KOPT-K1 (cell line): ENCODE measurements around the gene G6PC3.

Experiments used
- H3K27ac ChIP-seq: fragments of 200-600 bp; sonication (generic); 2 replicates; pipeline ENCODE4 v1.5.1; 2016; ENCODE audit warnings: antibody characterized with exemption, mild to moderate bottlenecking, low read depth, low read length; ENCODE audit not compliant: poor library complexity, severe bottlenecking
- H3K36me3 ChIP-seq: fragments of 200-600 bp; sonication (generic); 2 replicates; pipeline ENCODE4 v1.5.1; 2017; ENCODE audit warnings: antibody characterized with exemption, mild to moderate bottlenecking, low read length, moderate library complexity; ENCODE audit not compliant: insufficient read depth
- H3K9me3 ChIP-seq: fragments of 200-600 bp; sonication (generic); 2 replicates; pipeline ENCODE4 v1.5.1; 2017; ENCODE audit warnings: antibody characterized with exemption, low read length, mild to moderate bottlenecking; ENCODE audit not compliant: insufficient read depth, poor library complexity, severe bottlenecking

G6PC3 gene

DNA sequence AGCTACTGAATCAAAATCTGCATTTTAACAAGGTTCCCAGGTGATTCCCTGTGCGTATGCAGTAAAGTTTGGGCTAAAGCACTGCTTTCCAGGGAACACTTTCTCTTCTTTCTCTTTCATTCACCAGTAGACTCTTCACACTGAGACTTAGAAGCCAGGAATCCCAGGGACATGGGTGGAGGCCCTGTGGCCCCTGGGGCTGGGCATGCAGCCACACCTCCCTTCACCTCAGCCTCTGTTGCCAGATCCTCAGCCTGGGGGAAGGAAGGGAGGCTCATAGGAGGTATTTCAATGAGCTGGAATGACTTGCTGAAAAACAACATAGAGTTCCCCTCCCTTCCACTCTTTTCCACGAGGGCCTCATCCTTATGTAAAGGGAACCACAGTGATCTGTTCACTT lies 1.2 kb downstream of the G6PC3 start:
- Histone ChIP-seq H3K36me3 (no peaks in the 10 kb centered on the region), H3K9me3 (no peaks in the 10 kb centered on the region), H3K27ac (no peak overlapping the region)

DNA sequence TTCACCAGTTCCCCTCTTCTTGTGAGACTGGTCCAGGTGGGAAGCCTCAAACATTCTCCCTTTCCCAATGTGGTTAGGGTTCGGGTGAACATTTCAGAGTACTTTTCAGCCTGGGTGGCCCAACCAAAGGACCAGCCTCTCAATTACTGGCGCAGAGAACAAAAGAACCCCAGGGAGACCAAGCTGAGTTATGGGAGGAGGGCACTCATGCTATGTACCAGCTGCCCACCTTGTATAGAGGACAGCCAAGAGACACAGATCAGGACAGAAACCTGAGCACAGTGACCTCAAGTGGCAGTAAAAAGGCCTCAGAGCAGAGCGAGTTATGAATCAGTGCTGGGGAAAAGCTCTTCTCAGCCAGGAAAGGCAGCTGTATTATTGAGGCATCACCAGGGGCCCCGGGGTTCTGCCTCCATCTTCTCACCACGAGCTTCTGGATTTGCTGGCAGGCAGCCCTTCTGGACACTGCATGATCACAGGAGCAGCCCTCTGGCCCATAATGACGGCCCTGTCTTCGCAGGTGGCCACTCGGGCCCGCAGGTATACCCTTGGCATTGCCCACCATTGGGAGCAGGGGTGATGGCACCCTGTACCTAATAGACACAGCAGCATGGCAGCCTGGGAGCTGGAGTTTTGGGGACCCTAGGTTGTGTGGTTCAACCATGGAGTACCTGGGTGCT lies 3.8 kb downstream of the G6PC3 start:
- H3K27ac ChIP-seq: no peak overlapping the region
- H3K9me3 ChIP-seq: no peaks in the 10 kb centered on the region
- no peaks in the 10 kb centered on the region; the same call in 1 of the 2 replicates for H3K36me3 ChIP-seq

DNA sequence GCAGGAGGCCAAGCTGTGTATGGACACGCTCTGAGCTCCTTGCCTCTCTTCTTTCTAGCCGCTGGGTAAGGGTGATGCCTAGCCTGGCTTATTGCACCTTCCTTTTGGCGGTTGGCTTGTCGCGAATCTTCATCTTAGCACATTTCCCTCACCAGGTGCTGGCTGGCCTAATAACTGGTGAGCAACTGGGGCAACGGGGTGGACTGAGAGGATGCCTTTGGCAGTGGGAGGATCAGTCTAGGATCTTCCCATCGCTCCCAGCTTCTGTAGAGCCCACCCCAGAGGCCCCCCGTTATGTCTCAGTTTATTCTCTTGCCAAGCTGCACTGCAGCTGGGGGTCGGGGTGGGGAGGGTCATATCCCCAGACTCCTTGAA lies 4.4 kb downstream of the G6PC3 start:
- no peaks in the 10 kb centered on the region; the same call in 1 of the 2 replicates for H3K36me3 ChIP-seq

DNA sequence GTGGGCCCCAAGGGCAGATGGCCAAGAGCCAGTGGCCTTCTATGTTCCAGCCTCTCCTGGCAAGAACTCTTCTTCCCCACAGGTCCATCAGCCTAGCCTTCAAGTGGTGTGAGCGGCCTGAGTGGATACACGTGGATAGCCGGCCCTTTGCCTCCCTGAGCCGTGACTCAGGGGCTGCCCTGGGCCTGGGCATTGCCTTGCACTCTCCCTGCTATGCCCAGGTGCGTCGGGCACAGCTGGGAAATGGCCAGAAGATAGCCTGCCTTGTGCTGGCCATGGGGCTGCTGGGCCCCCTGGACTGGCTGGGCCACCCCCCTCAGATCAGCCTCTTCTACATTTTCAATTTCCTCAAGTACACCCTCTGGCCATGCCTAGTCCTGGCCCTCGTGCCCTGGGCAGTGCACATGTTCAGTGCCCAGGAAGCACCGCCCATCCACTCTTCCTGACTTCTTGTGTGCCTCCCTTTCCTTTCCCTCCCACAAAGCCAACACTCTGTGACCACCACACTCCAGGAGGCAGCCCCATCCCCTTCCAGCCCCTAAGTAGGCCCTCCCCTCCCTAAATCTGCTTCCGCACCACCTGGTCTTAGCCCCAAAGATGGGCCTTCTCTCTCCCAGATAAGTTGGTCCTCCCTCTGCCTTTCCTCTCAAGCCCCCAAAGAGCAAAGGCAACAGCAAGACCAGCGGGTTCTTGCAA lies 5.2 kb downstream of the G6PC3 start:
- Histone ChIP-seq H3K9me3 (no peaks in the 10 kb centered on the region), H3K27ac (no peak overlapping the region), H3K36me3 (no peaks in the 10 kb centered on the region; the same call in 1 of the 2 replicates)

More for the DNA sequence above, 4.4 kb downstream of the G6PC3 start:
- Histone ChIP-seq H3K27ac (no peak overlapping the region), H3K9me3 (no peaks in the 10 kb centered on the region)

DNA sequence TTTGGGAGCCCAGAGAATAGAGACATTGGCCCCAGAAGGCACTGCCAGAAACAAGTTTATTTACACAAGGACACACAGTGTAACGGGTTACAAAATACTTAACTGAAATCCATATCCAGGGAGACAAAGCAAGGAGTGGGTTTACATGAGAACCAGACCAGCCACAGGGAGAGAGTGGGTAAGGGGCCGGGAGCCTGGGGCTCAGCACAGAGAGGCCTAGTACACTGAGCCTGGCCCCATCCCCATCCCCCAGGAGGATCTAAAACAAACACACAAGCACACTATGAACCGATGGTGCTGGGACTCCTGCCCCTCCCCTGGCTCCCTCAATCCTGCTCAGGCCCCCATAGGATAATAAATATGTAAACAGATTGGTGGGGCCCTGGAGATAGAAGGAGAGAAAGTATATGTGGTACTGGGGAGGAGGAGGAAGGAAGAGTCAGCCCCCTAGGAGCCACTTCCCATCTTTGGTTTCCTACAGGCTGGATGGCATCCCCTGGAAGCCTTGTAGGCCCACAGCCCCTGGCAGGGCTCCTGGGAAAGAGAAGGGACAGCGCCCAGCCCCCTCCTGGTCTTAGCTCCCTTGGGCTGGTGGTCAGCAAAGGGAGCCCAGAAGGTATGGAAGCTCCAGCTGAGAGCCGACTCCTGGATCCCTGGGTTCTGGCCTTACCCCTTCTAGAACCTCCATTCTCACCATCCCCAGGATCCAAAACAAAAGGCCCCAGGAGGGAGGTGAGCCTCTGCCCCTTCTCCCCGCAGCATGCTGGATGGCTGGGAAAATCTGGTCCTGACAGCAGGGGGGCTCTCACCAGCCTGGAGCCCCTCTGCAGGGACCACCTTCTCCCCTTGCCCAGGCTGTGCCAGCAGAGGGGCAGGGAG lies 6.4 kb downstream of the G6PC3 start:
- Histone ChIP-seq H3K36me3 (no peaks in the 10 kb centered on the region; the same call in 1 of the 2 replicates), H3K27ac (no peak overlapping the region), H3K9me3 (no peaks in the 10 kb centered on the region)

DNA sequence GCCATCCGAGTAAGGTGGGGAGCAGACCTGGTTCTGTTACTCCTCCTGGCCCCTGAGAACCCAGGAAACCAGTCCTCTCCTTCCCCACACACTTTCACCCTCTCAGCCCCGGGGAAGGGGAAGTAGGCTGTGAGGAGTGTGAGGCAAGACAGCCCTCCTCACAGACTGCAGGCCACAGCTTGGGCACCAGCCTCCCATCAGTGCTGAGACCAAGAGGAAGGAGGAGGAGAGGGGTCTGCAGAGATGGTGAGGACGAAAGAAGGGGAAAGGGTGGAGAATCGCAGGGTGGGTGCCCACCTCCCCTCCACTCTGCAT lies 7.0 kb downstream of the G6PC3 start:
- H3K27ac ChIP-seq: no peak overlapping the region
- H3K9me3 ChIP-seq: no peaks in the 10 kb centered on the region
- H3K36me3 ChIP-seq: no peaks in the 10 kb centered on the region; the same call in 1 of the 2 replicates

DNA sequence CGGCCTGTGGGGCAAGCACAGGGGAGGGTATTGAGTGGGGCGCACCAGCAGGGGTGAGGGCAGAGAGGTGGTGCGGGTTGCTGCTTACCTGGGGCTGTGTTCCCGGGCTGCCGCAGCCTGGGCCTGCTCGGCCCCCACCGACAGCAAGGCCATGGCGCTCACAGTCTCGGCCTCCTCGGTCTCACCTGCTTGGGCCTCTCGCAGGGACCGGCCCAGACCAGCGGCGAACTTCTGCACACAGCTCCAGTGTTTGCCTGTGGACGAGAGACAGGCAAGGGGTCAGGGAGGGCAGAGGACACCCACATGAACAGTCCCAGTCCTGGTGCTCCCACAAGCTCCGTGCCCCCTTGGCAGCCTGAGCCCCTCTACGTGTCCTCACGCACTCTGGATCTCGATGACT lies 7.9 kb downstream of the G6PC3 start:
- Histone ChIP-seq H3K27ac (no peak overlapping the region), H3K36me3 (no peaks in the 10 kb centered on the region; the same call in 1 of the 2 replicates), H3K9me3 (no peaks in the 10 kb centered on the region)

DNA sequence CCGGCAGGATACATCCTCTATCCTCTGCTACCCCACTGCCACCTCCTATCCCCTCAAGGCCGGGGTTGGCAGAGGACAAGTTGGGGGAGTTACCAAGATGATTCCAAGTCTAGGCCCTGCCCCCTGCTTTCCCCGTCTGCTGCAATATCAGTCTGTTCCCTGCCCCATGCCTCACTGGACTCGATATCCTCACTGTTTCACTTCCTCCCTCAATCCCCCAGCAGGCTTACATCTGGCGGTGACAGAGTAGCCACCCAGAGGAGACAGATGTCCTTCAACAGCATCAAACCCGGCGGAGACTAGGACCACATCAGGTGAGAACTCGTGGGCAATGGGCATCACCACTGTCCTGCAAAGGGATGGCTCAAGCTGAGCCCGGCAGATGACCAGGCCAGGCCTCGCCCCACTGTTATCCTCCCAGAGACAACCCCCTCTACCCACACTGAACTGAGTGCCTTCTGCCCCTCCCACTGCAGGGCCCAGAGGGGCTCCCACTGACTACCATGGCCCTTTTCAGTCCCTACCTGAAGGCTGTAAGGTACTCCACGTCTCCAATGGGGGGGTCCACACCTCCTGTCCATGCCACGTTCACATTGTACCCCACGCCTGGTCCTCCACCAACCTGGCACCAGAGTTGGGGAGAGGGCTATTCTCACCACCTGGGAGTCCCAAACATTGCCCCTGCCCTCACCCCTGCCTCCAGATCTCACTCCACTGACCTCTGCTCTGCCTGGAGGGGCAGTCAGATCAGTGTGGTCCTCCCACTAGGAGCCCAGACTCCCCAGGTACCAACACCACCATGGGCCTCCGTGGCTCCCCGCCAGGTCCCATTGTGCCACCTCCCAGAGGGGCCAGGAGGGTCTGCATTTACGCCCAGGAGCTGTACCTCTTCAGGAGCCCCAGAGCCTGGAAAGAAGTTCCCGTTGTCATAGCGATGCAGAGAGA lies 9.6 kb downstream of the G6PC3 start:
- H3K9me3 ChIP-seq: no peaks in the 10 kb centered on the region
- no peaks in the 10 kb centered on the region; the same call in 1 of the 2 replicates for H3K36me3 ChIP-seq
- H3K27ac ChIP-seq: no peak overlapping the region

DNA sequence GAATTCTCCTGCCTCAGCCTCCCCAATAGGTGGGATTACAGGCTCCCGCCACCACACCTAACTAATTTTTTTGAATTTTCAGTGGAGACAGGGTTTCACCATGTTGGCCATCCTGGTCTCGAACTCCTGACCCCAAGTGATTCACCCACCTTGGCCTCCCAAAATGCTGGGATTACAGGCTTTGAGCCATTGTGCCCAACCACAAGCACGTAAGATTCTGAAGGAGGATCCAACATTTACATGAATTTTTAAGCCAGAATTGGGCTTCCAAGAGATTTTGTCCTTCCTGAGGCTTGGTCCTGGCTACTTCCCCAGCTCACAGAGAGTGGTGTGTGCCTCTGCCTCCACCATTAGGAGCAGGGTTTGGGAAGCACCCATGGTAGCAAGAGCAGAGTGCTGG lies 11.1 kb downstream of the G6PC3 start:
- Histone ChIP-seq H3K36me3 (no peaks in the 10 kb centered on the region; the same call in 1 of the 2 replicates), H3K9me3 (no peaks in the 10 kb centered on the region), H3K27ac (no peak overlapping the region)

DNA sequence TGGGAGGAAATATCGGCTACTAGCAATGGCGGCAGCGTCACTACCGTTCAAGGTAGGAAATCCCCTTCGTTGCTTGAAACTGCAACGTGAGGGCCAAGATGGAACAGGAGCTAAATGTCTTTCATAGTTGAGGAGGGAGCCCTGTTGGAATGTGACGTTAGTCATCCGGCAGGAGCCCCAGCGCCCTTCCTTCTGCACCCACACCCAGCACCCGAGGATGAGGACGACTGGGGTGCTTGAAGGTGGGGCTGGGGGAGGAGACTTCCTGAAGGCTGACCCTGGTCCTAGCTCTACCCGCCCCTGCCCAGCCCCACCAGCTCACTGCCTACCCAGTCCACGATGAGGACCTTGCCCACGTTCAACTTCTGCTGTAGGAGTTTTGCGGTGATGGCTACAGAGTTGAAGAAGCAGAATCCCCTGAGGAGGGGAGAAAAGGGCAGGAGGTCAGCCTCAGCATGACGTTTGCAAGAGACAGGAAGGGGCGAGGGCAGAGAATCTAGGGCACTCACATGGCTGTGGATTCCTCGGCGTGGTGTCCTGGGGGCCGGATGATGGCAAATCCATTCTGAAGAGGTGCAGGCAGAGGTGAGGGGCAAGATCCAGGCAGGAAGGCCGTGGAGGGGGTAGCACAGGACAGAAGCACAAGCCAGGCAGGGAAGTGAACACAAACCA lies 11.9 kb downstream of the G6PC3 start:
- Histone ChIP-seq H3K9me3 (no peaks in the 10 kb centered on the region), H3K36me3 (no peaks in the 10 kb centered on the region; the same call in 1 of the 2 replicates), H3K27ac (no peak overlapping the region)

DNA sequence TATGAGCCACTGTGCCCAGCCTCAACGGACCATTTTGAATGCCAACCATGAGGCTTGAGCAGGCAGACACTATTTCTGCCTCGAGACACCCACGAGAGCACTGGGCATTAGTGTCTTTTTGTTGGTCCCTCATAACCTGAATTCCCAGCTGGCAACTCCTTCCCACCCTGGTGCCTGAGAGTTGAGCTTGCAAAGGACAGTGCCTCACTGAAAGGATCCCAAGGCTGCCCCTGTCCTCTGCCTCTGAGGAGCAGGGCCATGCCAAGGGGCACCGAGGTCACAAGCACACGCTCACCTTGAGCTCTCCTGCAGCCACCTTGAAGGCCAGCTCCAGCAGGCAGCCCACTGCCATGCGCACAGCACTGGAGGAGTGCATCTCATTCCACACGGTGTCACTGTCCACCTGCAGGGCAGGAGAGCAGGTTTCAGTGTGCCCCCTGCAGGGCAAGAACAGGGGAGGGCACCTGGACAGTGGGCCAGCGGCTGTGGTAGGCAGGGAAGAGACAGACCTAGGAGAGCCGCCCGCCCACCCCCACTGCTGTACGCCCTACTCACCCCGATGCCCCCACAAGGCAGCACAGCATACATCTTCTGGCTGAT lies 12.8 kb downstream of the G6PC3 start:
- Histone ChIP-seq H3K27ac (no peak overlapping the region), H3K9me3 (no peaks in the 10 kb centered on the region), H3K36me3 (no peaks in the 10 kb centered on the region; the same call in 1 of the 2 replicates)

DNA sequence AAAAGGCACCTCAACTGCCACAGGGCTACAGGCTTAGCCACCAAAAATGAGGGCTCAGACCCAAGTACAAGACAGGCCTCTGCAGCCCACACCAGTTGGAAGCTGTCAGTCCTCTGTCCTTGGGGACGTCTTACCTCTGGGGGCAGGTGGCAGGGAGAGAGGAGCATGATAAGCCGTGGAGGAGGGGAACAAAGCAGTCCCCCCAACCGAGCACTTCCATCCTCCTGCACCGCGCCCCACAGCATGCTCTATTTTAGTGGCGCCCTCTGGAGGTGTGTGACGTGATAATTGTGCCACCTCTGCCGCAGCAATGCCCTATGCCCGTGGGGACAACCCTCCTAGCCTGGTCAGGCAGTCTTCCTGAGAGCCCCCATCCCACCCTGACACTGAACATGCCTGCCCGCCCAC lies 13.6 kb downstream of the G6PC3 start:
- H3K36me3 ChIP-seq: no peaks in the 10 kb centered on the region
- no peaks in the 10 kb centered on the region for H3K9me3 ChIP-seq
- no peak overlapping the region for H3K27ac ChIP-seq

DNA sequence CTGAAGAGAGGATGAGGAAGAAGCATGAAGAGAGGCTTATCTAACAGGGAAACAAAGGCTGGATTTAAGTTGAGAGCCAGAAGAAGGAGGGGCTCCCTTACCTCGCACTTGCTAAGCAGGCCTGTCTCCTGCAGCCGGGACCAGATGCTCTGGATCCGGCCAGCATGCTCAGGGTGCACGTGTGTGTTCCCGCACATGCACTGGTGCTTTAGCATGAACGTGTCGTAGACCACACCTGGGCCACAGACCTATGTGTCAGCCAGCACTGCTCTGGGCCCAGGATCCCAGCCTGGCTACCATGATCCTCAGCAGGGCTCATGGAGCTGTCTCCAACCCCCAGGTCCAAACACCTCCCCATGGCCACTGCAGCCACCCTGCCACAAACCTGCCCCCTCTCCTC lies 14.4 kb downstream of the G6PC3 start:
- H3K36me3 ChIP-seq: no peaks in the 10 kb centered on the region
- H3K9me3 ChIP-seq: no peaks in the 10 kb centered on the region
- H3K27ac ChIP-seq: no peak overlapping the region

DNA sequence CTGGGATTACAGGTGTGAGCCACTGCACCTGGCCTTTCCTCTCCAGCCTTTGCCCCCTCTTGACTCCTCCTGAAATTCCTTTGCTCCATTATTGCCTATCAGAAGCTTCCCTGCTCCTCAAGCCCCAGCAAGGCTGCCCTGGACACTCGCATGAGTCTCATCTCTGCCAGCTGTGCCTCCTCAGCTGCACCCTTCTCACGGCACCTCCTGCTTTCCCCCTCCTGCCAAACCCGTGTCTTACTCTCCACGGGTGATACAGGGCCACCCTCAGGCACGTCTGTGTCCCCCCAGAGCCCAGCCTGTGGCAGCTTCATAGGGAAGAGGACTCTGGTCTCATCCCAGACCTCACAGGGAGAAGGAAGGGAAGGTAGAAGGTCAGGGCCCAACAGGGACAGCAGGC lies 15.4 kb downstream of the G6PC3 start:
- no peak overlapping the region for H3K27ac ChIP-seq
- no peaks in the 10 kb centered on the region for H3K36me3 ChIP-seq
- H3K9me3 ChIP-seq: no peaks in the 10 kb centered on the region
